Measurements from ENCODE around the gene SMIM1. TPM values are rescaled to one million over a fixed set of nuclear protein-coding genes. Genes with fewer than 3 reads are reported as not detected.

Gene SMIM1
- total RNA-seq, 2 experiments from 2014 or later = 3.8 to 4.3 TPM

DNA sequence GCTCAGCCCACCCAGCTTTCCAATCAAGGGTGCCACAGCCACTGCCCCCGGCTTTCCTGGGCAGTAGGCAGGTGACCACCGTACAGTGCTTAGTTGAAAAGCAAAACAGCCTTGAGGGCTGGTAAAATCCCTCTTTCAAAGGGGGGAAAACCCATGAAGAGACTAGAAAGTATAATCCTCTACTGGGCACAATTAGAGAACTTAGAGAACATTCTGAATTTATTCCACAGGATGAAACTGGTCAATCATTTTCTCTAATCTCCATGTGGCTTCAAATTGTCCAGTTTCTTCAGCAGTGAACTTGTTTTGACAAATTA lies 39.0 kb downstream of the SMIM1 start:
- BruUV-seq (replicated peaks) = no TSS peak
- DNase-seq (ENCODE audit: low spot score) = no peak
- TF ChIP-seq, protein P1, sequence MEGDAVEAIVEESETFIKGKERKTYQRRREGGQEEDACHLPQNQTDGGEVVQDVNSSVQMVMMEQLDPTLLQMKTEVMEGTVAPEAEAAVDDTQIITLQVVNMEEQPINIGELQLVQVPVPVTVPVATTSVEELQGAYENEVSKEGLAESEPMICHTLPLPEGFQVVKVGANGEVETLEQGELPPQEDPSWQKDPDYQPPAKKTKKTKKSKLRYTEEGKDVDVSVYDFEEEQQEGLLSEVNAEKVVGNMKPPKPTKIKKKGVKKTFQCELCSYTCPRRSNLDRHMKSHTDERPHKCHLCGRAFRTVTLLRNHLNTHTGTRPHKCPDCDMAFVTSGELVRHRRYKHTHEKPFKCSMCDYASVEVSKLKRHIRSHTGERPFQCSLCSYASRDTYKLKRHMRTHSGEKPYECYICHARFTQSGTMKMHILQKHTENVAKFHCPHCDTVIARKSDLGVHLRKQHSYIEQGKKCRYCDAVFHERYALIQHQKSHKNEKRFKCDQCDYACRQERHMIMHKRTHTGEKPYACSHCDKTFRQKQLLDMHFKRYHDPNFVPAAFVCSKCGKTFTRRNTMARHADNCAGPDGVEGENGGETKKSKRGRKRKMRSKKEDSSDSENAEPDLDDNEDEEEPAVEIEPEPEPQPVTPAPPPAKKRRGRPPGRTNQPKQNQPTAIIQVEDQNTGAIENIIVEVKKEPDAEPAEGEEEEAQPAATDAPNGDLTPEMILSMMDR (conservative IDR thresholded peaks at IDR 0.05; ENCODE audit: low read length) = no peak
- TF ChIP-seq EZH2phosphoT487 (IDR thresholded peaks at IDR 0.05; ENCODE audit: borderline replicate concordance, low read depth, low read length) = no peak
- Histone ChIP-seq H3K79me2 (ENCODE audit: insufficient read depth, low read depth, low read length) (no peaks in the 10 kb centered on the region), H2AFZ (ENCODE audit: low read length) (no peak overlapping the region), H4K20me1 (ENCODE audit: insufficient read depth, low read length) (no peaks in the 10 kb centered on the region), H3K4me1 (ENCODE audit: insufficient read depth, low read length, poor library complexity, severe bottlenecking) (no peaks in the 10 kb centered on the region), H3K4me2 (ENCODE audit: low read length) (no peak overlapping the region), H3K36me3 (ENCODE audit: insufficient read depth, low read length) (peaks cover 17% of the 10 kb centered on the region), H3K4me3 (ENCODE audit: low read depth, low read length, poor library complexity, severe bottlenecking) (no peak overlapping the region), H3K9me2 (ENCODE audit: insufficient read depth, low read length) (no peaks in the 10 kb centered on the region), H3K27ac (ENCODE audit: low read depth, low read length, poor library complexity, severe bottlenecking) (no peak overlapping the region), H3K9me3 (ENCODE audit: low read length) (no peaks in the 10 kb centered on the region)
- intact Hi-C loops (cut with micrococcal nuclease; ENCODE audit: unreplicated experiment) = no loop called here
- CTCF ChIA-PET (ENCODE audit: unreplicated experiment) = no interaction called here
- POLR2A ChIA-PET = no interaction called here

DNA sequence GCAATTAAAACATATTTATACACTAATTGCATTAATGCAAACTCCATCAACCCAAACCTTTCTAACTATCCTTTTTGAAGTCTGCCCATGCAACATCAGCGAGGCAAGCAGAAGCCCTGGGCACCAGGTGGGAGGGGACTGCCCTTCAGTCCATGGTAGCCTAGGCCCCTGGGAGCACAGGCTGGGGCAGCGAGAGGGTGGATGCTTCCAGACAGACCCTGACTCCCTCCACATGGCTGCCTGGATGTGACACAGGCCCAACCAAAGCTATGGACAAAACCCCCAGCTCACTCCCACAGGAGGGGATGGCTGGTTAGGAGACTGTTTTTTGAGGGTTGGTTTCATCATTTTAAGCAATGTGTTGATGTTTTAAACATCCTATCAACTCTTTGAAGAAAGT lies 41.5 kb downstream of the SMIM1 start:
- Histone ChIP-seq H3K79me2 (ENCODE audit: insufficient read depth, low read depth, low read length) (no peaks in the 10 kb centered on the region), H2AFZ (ENCODE audit: low read length) (no peak overlapping the region), H3K9me3 (ENCODE audit: low read length) (no peaks in the 10 kb centered on the region), H3K27ac (ENCODE audit: low read depth, low read length, poor library complexity, severe bottlenecking) (no peak overlapping the region), H3K4me2 (ENCODE audit: low read length) (no peak overlapping the region), H3K9me2 (ENCODE audit: insufficient read depth, low read length) (no peaks in the 10 kb centered on the region), H3K4me1 (ENCODE audit: insufficient read depth, low read length, poor library complexity, severe bottlenecking) (no peaks in the 10 kb centered on the region), H3K36me3 (ENCODE audit: insufficient read depth, low read length) (peaks cover 21% of the 10 kb centered on the region), H3K4me3 (ENCODE audit: low read depth, low read length, poor library complexity, severe bottlenecking) (no peak overlapping the region), H4K20me1 (ENCODE audit: insufficient read depth, low read length) (no peaks in the 10 kb centered on the region)
- POLR2A ChIA-PET = no interaction called here
- CTCF ChIA-PET (ENCODE audit: unreplicated experiment) = no interaction called here
- DNase-seq (ENCODE audit: low spot score) = no peak
- no peak for TF ChIP-seq EZH2phosphoT487 (IDR thresholded peaks at IDR 0.05; ENCODE audit: borderline replicate concordance, low read depth, low read length)
- TF ChIP-seq, protein P1 (conservative IDR thresholded peaks at IDR 0.05; ENCODE audit: low read length) = no peak
- BruUV-seq (replicated peaks) = TSS peak; percentile 58
- intact Hi-C loops (cut with micrococcal nuclease; ENCODE audit: unreplicated experiment) = no loop called here

DNA sequence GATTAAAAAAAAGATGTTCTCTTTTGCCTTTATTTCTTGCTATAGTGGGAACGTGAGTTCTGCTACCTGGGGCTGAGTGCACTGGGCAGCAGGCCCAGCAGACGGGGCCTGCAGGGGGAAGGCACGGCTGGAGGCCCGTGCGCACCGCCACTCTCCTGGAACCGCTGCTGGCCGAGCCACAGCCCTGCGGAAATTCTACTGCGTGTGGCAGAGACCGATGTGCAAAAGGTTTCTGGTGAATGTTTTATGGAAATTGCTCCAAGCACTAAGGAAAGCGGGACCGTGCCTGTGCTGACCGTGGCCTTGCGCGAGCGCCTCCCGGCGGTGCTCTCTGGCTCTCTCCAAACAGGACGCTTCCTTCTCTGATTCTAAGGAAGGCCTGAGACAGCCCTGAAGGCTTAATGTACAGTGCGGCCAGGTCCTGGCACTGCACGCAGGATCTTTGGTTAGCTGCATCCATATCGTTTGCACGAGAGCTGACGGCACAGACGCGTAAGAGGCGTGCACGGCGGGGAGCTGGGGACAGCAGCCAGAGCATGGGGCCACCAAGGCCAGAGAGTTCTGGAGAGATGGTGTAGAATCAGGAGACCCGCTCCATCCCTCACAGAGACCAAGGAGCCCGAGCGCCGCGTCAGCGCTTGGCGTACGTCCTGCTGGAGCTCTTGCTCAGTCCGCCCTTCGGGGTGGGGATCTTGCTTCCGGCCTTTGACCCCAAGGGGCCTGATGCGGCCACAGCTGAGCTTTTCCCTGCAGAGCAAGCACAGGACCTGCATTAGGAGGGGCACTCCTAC lies 42.4 kb downstream of the SMIM1 start:
- Histone ChIP-seq H2AFZ (ENCODE audit: low read length) (no peak overlapping the region), H3K79me2 (ENCODE audit: insufficient read depth, low read depth, low read length) (no peaks in the 10 kb centered on the region), H3K9me2 (ENCODE audit: insufficient read depth, low read length) (no peaks in the 10 kb centered on the region), H3K4me3 (ENCODE audit: low read depth, low read length, poor library complexity, severe bottlenecking) (no peak overlapping the region), H3K9me3 (ENCODE audit: low read length) (no peaks in the 10 kb centered on the region), H3K4me1 (ENCODE audit: insufficient read depth, low read length, poor library complexity, severe bottlenecking) (no peaks in the 10 kb centered on the region), H3K27ac (ENCODE audit: low read depth, low read length, poor library complexity, severe bottlenecking) (no peak overlapping the region), H3K36me3 (ENCODE audit: insufficient read depth, low read length) (peaks cover 30% of the 10 kb centered on the region), H3K4me2 (ENCODE audit: low read length) (no peak overlapping the region), H4K20me1 (ENCODE audit: insufficient read depth, low read length) (no peaks in the 10 kb centered on the region)
- CTCF ChIA-PET (ENCODE audit: unreplicated experiment) = no interaction called here
- TF ChIP-seq EZH2phosphoT487 (IDR thresholded peaks at IDR 0.05; ENCODE audit: borderline replicate concordance, low read depth, low read length) = no peak
- BruUV-seq (replicated peaks) = no TSS peak
- POLR2A ChIA-PET = no interaction called here
- DNase-seq (ENCODE audit: low spot score) = no peak
- intact Hi-C loops (cut with micrococcal nuclease; ENCODE audit: unreplicated experiment) = no loop called here

All from OCI-LY7 (cell line).